ENCODE data around the gene TEX13B.

TEX13B gene

GRCh38 chrX:107940095-107940494 lies 42.1 kb downstream of the TEX13B start:
- H3K4me3 ChIP-seq (ENCODE audit: low read depth, low read length), result no peak overlapping the region
- TF ChIP-seq CTCF (IDR thresholded peaks at IDR 0.05; ENCODE audit: control insufficient read depth, extremely low read depth, insufficient read depth), result no peak
- DNase-seq (ENCODE audit: low read depth), result peak; percentile 47

- no peak for TF ChIP-seq CTCF (IDR thresholded peaks at IDR 0.05; ENCODE audit: control insufficient read depth, extremely low read depth, insufficient read depth)
- H3K4me3 ChIP-seq (ENCODE audit: low read depth, low read length), result no peak overlapping the region
- no peak for DNase-seq (ENCODE audit: low read depth)
Observed at GRCh38 chrX:107936434-107936730, 45.8 kb downstream of the TEX13B start.

GRCh38 chrX:107935664-107936433 lies 46.3 kb downstream of the TEX13B start:
- no peak for TF ChIP-seq CTCF (IDR thresholded peaks at IDR 0.05; ENCODE audit: control insufficient read depth, extremely low read depth, insufficient read depth)
- H3K4me3 ChIP-seq (ENCODE audit: low read depth, low read length), result no peak overlapping the region
- no peak for DNase-seq (ENCODE audit: low read depth)

- no peak for DNase-seq (ENCODE audit: low read depth)
- TF ChIP-seq CTCF (IDR thresholded peaks at IDR 0.05; ENCODE audit: control insufficient read depth, extremely low read depth, insufficient read depth), result no peak
- no peak overlapping the region for H3K4me3 ChIP-seq (ENCODE audit: low read depth, low read length)
Observed at GRCh38 chrX:107935200-107935599, 47.0 kb downstream of the TEX13B start.

- DNase-seq (ENCODE audit: low read depth), result no peak
- no peak overlapping the region for H3K4me3 ChIP-seq (ENCODE audit: low read depth, low read length)
- no peak for TF ChIP-seq CTCF (IDR thresholded peaks at IDR 0.05; ENCODE audit: control insufficient read depth, extremely low read depth, insufficient read depth)
Observed at GRCh38 chrX:107934262-107934661, 47.9 kb downstream of the TEX13B start.

Measured in LNCaP clone FGC (cell line).